GM12873 (cell line): Measurements from ENCODE around the gene STX7.

Source experiments
- CTCF ChIP-seq: IDR thresholded peaks from 2 replicates; pipeline ENCODE4 v1.5.1; 2012; ENCODE audit warnings: low read depth, mild to moderate bottlenecking, moderate library complexity, low read length, control low read depth; ENCODE audit not compliant: insufficient read depth; ENCODE audit errors: missing control alignments

Gene STX7

GRCh38 chr6:132456700-132457143 lies 56.2 kb downstream of the STX7 start:
- TF ChIP-seq CTCF = peak; percentile 53

GRCh38 chr6:132446855-132447241 lies 66.1 kb downstream of the STX7 start:
- no peak for TF ChIP-seq CTCF

- no peak for TF ChIP-seq CTCF
Measured at GRCh38 chr6:132446141-132446854, 66.6 kb downstream of the STX7 start.

- TF ChIP-seq CTCF = no peak
Measured at GRCh38 chr6:132445201-132445951, 67.5 kb downstream of the STX7 start.

GRCh38 chr6:132443206-132443605 lies 69.7 kb downstream of the STX7 start:
- no peak for TF ChIP-seq CTCF

- no peak for TF ChIP-seq CTCF
Measured at GRCh38 chr6:132430110-132430509, 82.8 kb downstream of the STX7 start.

GRCh38 chr6:132425176-132425575 lies 87.7 kb downstream of the STX7 start:
- no peak for TF ChIP-seq CTCF
